K562 (cell line): ENCODE measurements around the gene DAPK3. TPM values are rescaled to one million over a fixed set of nuclear protein-coding genes. Genes with fewer than 3 reads are reported as not detected.

Source experiments
- ATAC-seq: fragments of 200-7000 bp; cut with Tn5 transposase; 3 replicates; pipeline ENCODE4 v1.9.1; 2020; ENCODE audit warnings: moderate library complexity
- BruUV-seq: library from RNA; stranded (reverse); fragments of 400-500 nt; replicated peaks from 2 replicates; lab custom pipeline; 2021; lab: Mats Ljungman, UMichigan
- CTCF ChIA-PET: fragments of 300-600 bp; formaldehyde crosslinking; extraction: SDS; loops from one replicate; lab custom pipeline; 2021; ENCODE audit warnings: low intra/inter-chr PET ratio; lab: Yijun Ruan, JAX
- POLR2A ChIA-PET: fragments of 300-600, 350-650 bp; sonication (Branson Sonifier 250); formaldehyde crosslinking; extraction: SDS; loops from one replicate; lab custom pipeline; 2021; ENCODE audit warnings: antibody characterized with exemption, inconsistent platforms; lab: Yijun Ruan, JAX
- DNase-seq, 4 experiments: peaks; one replicate each; pipeline versions ENCODE4 v3.0.0 to v3.0.0-alpha.2; 2011 to 2018; ENCODE audit warnings: low spot score in 3 of 4, mixed read lengths in 3 of 4; ENCODE audit errors: extremely low read depth in 1 of 4
- FAIRE-seq: peaks from 2 replicates; lab custom pipeline; 2011; peaks lifted over from hg19 to GRCh38; lab: Jason Lieb, UNC
- H2AFZ ChIP-seq: 2 replicates; pipeline ENCODE4 v1.6.0; 2011; ENCODE audit warnings: low read depth, low read length, control low read depth, inconsistent platforms
- H3K27ac ChIP-seq: fragments of 200-600 bp; 3 replicates; pipeline ENCODE4 v1.8.0; 2011; ENCODE audit warnings: low read depth, mild to moderate bottlenecking, control low read depth, inconsistent platforms, low read length, moderate library complexity, mixed read lengths; ENCODE audit errors: extremely low read depth
- H3K27me3 ChIP-seq, 2 experiments: fragments of 300-600 bp in 1 of 2; 2 replicates in 1 of 2; 3 replicates in 1 of 2; pipeline versions ENCODE4 v1.6.0 to v1.8.0; 2011; ENCODE audit warnings: inconsistent platforms in 2 of 2, low read length in 2 of 2, mild to moderate bottlenecking in 1 of 2, mixed read lengths in 1 of 2, moderate library complexity in 1 of 2; ENCODE audit not compliant: control insufficient read depth in 2 of 2, insufficient read depth in 2 of 2
- H3K36me3 ChIP-seq: fragments of 300-600 bp; 3 replicates; pipeline ENCODE4 v1.8.0; 2011; ENCODE audit warnings: mild to moderate bottlenecking, low read length, inconsistent platforms; ENCODE audit not compliant: control insufficient read depth, insufficient read depth
- H3K4me1 ChIP-seq, 2 experiments: fragments of 200-600 bp in 1 of 2; replicated peaks in 1 of 2; 2 replicates in 1 of 2; 3 replicates in 1 of 2; pipeline versions ENCODE4 v1.5.1 to v1.8.0; 2011; ENCODE audit warnings: inconsistent platforms in 2 of 2, low read length in 2 of 2, mild to moderate bottlenecking in 1 of 2, mixed read lengths in 1 of 2, moderate library complexity in 1 of 2; ENCODE audit not compliant: control insufficient read depth in 2 of 2, insufficient read depth in 2 of 2
- H3K4me2 ChIP-seq: 2 replicates; pipeline ENCODE4 v1.6.1; 2011; ENCODE audit warnings: low read length, control low read depth, inconsistent platforms, mixed read lengths; ENCODE audit not compliant: insufficient read depth
- H3K4me3 ChIP-seq: fragments of 200-600 bp; sonication (generic), shearing (Covaris generic); 2 replicates; pipeline ENCODE4 v1.5.1; 2016; ENCODE audit warnings: control low read depth, inconsistent platforms
- H3K79me2 ChIP-seq: fragments of 200-600 bp; 3 replicates; pipeline ENCODE4 v1.8.0; 2011; ENCODE audit warnings: low read length, inconsistent platforms; ENCODE audit not compliant: control insufficient read depth, insufficient read depth
- H3K9ac ChIP-seq, 2 experiments: 2 replicates each; pipeline versions ENCODE4 v1.6.0 to v1.6.1; 2011; ENCODE audit warnings: low read depth in 2 of 2, low read length in 2 of 2, control low read depth in 1 of 2, inconsistent platforms in 1 of 2, mild to moderate bottlenecking in 1 of 2, mixed read lengths in 1 of 2; ENCODE audit not compliant: insufficient read depth in 1 of 2
- H3K9me1 ChIP-seq: one replicate; pipeline ENCODE4 v1.6.0; 2011; ENCODE audit warnings: inconsistent platforms, mild to moderate bottlenecking, low read length, moderate library complexity; ENCODE audit not compliant: control insufficient read depth, insufficient read depth
- H3K9me3 ChIP-seq: replicated peaks from 2 replicates; pipeline ENCODE4 v1.5.1; 2011; ENCODE audit warnings: low read depth, low read length, inconsistent platforms; ENCODE audit not compliant: control insufficient read depth, insufficient read depth
- H4K20me1 ChIP-seq: replicated peaks from 2 replicates; pipeline ENCODE4 v1.6.1; 2011; ENCODE audit warnings: low read length, inconsistent platforms, mixed read lengths; ENCODE audit not compliant: control insufficient read depth, insufficient read depth
- BCOR ChIP-seq: fragments of 450-650 bp; IDR thresholded peaks from 2 replicates; pipeline ENCODE4 v1.6.1; 2016
- CCAR2 ChIP-seq: fragments of 200-400 bp; formaldehyde crosslinking; IDR thresholded peaks from 2 replicates; pipeline ENCODE4 v1.6.1; 2017; ENCODE audit warnings: mild to moderate bottlenecking, low read depth, low read length
- GATAD2B ChIP-seq: fragments of 450-650 bp; IDR thresholded peaks from 2 replicates; pipeline ENCODE4 v1.6.1; 2017; ENCODE audit warnings: mild to moderate bottlenecking, borderline replicate concordance
- KDM1A ChIP-seq, 2 experiments: fragments of 450-650 bp; IDR thresholded peaks; 2 replicates each; pipeline ENCODE4 v1.6.1; 2016; ENCODE audit warnings: mild to moderate bottlenecking in 2 of 2
- PKNOX1 ChIP-seq: fragments of 450-650 bp; IDR thresholded peaks from 2 replicates; pipeline ENCODE4 v1.6.1; 2016
- RBM25 ChIP-seq: fragments of 200-400 bp; formaldehyde crosslinking; IDR thresholded peaks from 2 replicates; pipeline ENCODE4 v1.6.1; 2018; ENCODE audit warnings: low read length, low read depth, moderate library complexity; ENCODE audit not compliant: severe bottlenecking
- SIRT6 ChIP-seq: IDR thresholded peaks from one replicate; pipeline ENCODE4 v1.6.1; 2012; ENCODE audit warnings: low read depth, mild to moderate bottlenecking, control low read depth, inconsistent platforms, low read length, moderate library complexity
- USF2 ChIP-seq: sonication (generic); formaldehyde crosslinking; IDR thresholded peaks from 2 replicates; pipeline ENCODE4 v1.5.0; 2020; ENCODE audit warnings: missing genetic modification reagents
- ZNF146 ChIP-seq: IDR thresholded peaks from one replicate; pipeline ENCODE4 v1.6.1; 2018; ENCODE audit warnings: missing compliant biosample characterization; ENCODE audit not compliant: unreplicated experiment
- WGBS: fragments of 100-300 bp; shearing (Covaris generic); methylation state at CpG from one replicate; pipeline ENCODE4 v1.1.6; 2016; ENCODE audit warnings: low coverage, mixed read lengths; ENCODE audit not compliant: insufficient coverage; ENCODE audit errors: missing lambda C conversion rate; 5-methylcytosine and 5-hydroxymethylcytosine counted together
- in situ Hi-C: fragments of 300-500 bp; cut with MboI; formaldehyde crosslinking; loops from 4 replicates; pipeline ENCODE4 v1.15.0; 2018; ENCODE audit warnings: inconsistent platforms, mixed read lengths
- intact Hi-C: fragments of 100-400 bp; cut with micrococcal nuclease; formaldehyde crosslinking; loops from 2 replicates; pipeline ENCODE4 v1.14.2; 2022
- polyA plus RNA-seq, 8 experiments: library from polyadenylated mRNA; depleted of rRNA in 4 of 8; stranded (reverse) in 5 of 8; unstranded in 3 of 8; fragments of >200 nt; fragmentation: Nextera tagmentation in 2 of 8; fragmentation: Illumina TruSeq in 1 of 8; extraction: Ambion mirVana in 2 of 8; extraction: Trizol in 1 of 8; gene quantifications; 2 replicates each; pipeline versions ENCODE4 v1.2.1 to v1.2.3, GENCODE V29; 2011 to 2014; ENCODE audit warnings: inconsistent platforms in 1 of 8, missing spikeins in 1 of 8
- total RNA-seq, 7 experiments: library from RNA; depleted of rRNA in 6 of 7; stranded (reverse); fragments of >200 nt in 6 of 7; fragmentation: Illumina TruSeq in 2 of 7; extraction: Trizol in 2 of 7; gene quantifications; 2 replicates each; pipeline versions ENCODE4 v1.2.1 to v1.2.3, GENCODE V29; 2011 to 2021; ENCODE audit warnings: low replicate concordance in 1 of 7

Gene DAPK3
- total and polyA plus RNA-seq, 9 of the 15 experiments (the other 6 are each of a cell fraction or from before 2014, with no cell fraction given): 0.14 to 63.4 (median 25.0) TPM

GRCh38 chr19:3919793-3920192 lies 51.1 kb downstream of the DAPK3 start (continued):
- TF ChIP-seq USF2 (CRISPR knock-in tag) (no peak), BCOR (peak; percentile 91), GATAD2B (no peak), RBM25 (peak; percentile 78)

GRCh38 chr19:3916033-3916432 lies 54.9 kb downstream of the DAPK3 start:
- in situ Hi-C loops (no loop called here), intact Hi-C loops (no loop called here)
- no peak for DNase-seq
- 30% methylated on average over 5 of the region's 5 CpGs for WGBS
- peaks cover 0 to 10% of the 10 kb centered on the region in 2 experiments; a peak in 2 of 5 replicates for H3K27me3 ChIP-seq
- no peaks in the 10 kb centered on the region for H4K20me1 ChIP-seq
- H2AFZ ChIP-seq: no peak overlapping the region
- ChIA-PET CTCF (no interaction called here), POLR2A (no interaction called here)
- peak; percentile 32 for FAIRE-seq
- peaks cover 0 to 7% of the 10 kb centered on the region in 2 experiments; a peak in 2 of 5 replicates for H3K4me1 ChIP-seq
- no peak overlapping the region for H3K4me3 ChIP-seq
- ATAC-seq: no peak
- no peak for TF ChIP-seq CCAR2
- TF ChIP-seq SIRT6: no peak
- TF ChIP-seq KDM1A (IDR thresholded peaks at IDR 0.05): peak in 1 of 2 experiments; percentile 8; a peak in 1 of 4 replicates
- peak; percentile 99 for TF ChIP-seq ZNF146 (CRISPR knock-in tag)
- peak; percentile 42; the same call in 1 of the 2 replicates for TF ChIP-seq BCOR
- no peak for TF ChIP-seq PKNOX1
- peak; percentile 35 for TF ChIP-seq RBM25
- no TSS peak for BruUV-seq
- H3K9me3 ChIP-seq: peaks cover 7% of the 10 kb centered on the region
- H3K27ac ChIP-seq: no peak overlapping the region
- no peak overlapping the region for H3K9ac ChIP-seq
- no peaks in the 10 kb centered on the region for H3K9me1 ChIP-seq
- H3K4me2 ChIP-seq: no peak overlapping the region
- H3K79me2 ChIP-seq: no peaks in the 10 kb centered on the region
- no peaks in the 10 kb centered on the region for H3K36me3 ChIP-seq
